Activated T-helper 9 cell treated with anti-CD3 and anti-CD28 coated beads, Interleukin-2, amount 50 U/mL, for 16 hours (primary cell): Measurements from ENCODE around the gene JAZF1.
A peak's percentile ranks its signal among the peaks of the same experiment; 100 is the strongest.

ENCODE experiments used
- DNase-seq: peaks from one replicate; pipeline ENCODE4 v3.0.0-alpha.2; 2020; ENCODE audit warnings: low read depth

JAZF1 gene

DNA sequence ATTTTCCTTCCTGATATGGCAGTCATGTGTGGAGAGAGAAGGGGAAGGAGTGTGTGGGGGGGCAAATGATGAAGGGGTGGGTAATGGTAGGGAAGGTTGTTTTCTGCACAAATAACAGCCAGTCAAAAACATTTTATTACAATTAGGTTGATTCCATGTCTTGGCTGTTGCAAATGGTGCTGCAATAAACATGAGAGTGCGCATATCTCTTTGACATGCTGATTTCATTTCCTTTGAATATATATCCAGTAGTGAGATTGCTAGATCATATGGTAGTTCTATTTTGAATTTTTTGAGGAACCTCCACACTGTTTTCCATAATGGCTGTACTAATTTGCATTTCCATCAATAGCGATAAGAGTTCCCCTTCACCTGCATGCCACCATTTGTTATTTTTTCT is 10.6 kb upstream of the JAZF1 start:
- DNase-seq = no peak

DNA sequence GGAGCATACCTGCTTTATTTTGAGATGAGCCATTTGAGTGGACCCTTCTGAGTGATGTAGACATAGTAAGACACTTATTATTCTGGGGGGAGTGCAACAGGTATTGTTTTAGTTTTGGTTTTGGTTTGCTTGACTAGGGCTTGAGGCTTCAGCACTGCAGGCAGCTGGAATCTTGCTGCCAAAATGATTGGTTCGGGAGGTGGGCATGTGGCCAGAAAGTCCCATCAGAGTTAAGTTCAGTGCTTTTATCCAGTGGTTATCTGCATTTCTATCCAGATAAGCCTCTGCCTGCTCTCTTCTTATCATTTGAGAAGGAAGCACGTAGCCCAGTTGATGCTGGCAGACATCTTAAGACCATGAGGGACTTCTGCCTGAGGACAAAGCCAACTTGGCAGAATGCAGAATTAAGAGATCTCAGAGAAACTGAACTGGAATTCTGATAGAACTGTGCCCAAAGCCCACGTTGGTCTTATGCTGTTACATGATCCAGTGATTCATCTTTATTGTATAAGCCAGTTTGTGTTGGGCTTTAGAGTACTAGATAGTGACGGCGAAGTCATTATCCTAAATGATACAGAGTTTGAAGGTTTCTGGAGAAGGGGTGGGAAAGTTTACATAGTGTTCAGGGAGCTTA is 9.6 kb upstream of the JAZF1 start:
- DNase-seq = no peak

DNA sequence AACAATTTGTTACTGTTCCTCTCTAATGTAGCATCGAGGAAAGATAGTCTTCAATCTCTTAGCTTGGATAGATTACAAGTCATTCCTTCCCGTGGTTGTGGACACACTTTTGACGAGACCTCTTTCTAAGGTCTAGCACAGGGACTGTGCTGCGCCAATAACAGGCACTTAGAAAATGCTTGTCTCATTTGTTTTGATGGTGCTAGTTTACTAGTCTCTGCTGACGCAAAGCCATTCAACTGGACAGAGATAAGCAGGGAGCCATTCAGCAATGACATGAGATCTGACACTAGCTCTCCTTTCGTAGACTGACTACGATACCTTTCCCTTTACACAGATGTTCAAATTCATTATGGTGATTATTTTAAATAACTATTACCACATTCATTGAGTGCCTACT is 6.4 kb upstream of the JAZF1 start:
- no peak for DNase-seq

DNA sequence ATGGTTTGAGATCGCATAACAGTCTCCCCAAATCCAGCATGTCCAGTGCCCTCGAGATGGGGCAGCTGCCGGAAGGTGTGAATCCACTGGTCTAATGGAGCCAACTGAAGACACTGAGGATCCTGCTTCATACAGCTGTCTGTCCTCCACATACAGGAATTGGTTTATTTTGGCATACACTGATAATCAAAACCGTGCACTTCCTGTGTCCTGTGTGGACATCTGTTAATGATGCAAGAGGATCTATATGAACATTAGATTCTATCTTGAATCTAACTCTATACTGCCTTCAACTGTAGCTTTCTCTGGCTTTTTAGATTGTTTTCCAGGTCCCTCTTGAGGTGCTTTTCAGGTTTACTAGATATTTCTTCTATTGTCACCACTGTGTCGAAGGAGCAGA is 3.0 kb upstream of the JAZF1 start:
- no peak for DNase-seq

DNA sequence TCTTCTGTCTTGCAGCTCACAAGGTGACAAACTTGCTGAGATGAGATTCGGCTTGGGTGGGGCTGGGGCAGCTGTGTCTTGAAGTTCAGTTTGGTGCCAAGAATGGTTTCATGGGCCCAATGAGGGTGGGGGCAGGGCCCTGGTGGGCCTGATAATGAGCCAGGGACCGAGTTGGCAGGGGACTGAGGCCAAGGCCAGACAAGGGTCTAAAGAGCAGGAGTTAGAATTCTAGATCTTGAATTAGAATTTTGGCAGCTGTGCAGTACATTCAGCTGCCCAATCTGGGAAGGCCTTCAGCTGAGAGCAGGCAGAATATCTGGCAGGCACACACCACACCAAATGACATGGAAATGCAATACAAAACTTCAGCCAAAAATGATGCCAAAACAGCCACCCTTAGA is 1.5 kb upstream of the JAZF1 start:
- DNase-seq = no peak

DNA sequence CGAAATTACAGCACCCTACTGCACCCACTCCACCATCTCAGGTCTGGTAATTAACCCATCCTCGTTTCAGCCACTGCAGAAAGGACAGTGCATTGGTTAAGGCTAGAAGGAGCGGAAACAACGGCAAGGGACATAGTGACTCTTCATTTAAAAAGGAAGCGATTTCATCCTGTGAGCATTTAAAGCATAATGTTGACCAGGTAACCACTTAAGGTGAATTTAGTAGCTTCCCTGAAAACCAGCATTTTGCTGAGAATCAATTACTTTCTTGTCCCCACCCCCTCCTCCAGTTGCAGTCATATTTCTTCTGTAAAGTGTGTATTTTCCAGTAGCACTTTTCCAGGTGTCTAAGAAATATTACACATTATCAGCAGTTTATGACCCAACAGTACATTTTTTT is 821 bp upstream of the JAZF1 start:
- no peak for DNase-seq

DNA sequence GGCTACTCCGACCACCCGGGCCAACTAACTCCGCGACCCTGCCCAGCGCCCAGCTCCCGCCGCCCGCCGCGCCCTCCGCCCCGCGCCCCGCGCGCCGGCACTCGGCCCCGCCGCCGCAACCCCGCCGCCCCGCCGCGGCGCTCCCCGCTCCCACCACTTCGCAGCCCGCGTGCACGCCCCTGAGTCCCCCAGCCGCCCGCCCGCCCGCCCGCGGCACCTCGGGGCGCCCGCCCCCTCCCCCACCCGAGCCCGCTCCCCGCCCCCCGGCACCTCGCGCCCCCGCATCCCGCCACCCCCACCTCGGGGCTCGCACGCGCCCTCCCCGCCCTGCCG is 598 bp downstream of the JAZF1 start:
- no peak for DNase-seq

DNA sequence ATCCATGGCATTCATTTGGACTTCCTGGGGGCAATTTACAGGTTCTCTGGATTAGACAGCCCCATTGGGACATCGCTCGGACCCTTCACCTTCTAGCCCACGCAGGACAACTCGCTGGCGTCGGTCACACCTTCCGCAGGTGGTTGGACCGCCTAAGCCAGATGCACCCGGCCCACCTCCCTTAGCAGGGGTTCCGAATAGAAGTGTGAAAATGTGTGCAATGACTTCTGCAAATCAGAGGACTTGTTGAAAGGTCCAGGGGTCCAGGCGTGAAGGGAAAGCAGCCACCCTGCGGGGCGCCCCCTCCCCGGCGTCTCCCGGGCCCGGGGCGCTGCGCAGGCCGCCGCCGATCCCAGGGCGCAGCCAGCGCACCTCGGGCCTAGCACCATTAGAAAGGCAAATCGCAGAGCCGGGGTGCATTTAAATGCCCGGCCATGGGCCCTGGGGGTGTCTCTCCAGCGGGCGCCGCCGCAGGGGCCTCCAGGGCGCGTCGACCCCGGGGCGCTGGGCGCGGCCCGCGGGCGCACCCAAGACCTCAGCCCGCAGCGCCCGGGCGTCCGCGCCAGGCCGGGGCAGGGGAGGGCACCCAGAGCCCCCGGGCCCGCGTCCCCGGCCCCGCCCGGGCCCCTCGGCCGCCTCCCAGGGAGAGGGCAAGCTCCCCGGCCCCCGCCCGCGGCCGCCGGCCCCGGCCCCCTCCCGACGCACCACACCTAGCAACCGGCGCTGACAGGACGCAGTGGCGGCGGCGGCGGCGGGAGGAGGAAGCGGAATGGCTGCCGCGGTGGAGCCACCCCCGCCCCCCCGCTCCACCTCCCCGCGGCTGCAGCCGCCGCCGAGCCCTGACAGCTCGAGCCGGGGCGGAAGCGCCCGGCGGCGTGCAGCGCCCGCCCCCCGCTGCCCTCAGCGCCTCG is 1.2 kb downstream of the JAZF1 start:
- DNase-seq = peak; percentile 59

DNA sequence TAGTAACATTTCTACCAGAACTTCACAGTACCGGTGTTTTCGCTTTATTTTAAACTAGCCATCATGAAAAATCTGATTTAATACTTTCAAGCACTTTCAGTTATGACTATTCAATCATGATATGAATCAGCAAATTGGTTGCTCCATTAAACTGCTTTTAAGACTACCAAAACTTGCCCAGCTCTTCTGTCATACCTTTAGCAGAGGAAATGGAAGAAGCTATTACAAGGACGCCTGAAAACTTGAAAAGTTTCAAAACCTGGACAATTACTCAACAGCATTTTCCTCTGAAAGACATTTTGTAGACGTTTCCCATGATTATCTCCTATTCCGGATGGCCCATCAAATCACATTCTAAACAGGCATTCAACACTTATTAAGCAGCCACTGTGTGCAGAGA is 2.0 kb downstream of the JAZF1 start:
- DNase-seq = no peak

DNA sequence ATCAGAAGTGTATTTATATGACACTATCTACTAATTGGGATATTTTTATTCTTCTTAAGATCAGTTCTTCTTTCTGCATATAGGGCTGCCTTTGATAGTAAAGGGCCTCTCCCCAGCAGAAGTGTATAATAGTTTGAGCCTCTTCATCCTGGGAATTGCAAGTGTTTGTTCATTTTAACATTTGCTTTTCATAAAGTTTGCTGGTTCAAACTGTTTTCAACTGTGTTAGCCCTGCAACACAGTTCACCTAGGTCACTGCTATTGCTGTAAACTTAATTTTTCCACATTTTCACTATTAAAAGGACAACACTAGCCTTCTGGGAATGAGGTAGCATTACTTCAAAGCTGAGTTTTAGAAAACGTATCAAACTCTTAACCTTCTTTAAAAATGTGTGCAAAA is 2.8 kb downstream of the JAZF1 start:
- no peak for DNase-seq

DNA sequence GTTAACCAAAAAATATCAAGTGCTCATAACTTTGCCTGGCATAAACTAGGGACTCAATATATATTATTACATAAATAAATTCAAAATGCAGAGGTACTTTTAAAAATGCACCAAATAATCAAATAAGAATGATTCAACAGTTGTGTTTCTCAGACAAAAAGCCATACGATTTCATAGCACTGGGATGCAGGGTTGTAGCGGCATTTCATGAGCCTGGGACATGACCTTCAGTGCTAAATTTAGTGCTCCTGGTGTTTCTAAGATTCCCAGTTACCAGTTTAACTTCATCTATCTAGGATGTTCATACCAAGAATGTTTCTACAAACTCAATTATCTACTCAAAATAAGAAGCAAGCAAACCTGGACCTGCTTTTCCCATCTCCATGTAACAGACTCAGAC is 4.0 kb downstream of the JAZF1 start:
- DNase-seq = no peak

DNA sequence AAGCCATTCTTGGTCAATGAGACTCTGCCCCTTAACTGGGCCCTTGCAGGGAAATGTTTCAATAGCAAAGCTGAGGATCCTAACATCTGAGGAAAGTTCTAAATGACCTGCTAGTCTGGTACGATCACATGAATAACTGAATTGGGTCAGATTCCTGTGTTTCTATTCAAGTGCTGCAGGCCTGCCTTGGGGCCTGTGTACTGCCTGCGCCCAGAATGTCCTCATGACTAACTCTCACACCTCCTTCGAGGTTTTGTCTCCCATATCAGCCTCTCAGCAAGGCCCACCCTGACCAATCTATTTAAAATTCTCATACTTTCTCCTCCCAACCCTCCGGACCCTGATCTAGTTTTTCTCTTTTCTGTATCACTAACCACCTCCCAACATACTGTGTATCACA is 4.4 kb downstream of the JAZF1 start:
- no peak for DNase-seq

DNA sequence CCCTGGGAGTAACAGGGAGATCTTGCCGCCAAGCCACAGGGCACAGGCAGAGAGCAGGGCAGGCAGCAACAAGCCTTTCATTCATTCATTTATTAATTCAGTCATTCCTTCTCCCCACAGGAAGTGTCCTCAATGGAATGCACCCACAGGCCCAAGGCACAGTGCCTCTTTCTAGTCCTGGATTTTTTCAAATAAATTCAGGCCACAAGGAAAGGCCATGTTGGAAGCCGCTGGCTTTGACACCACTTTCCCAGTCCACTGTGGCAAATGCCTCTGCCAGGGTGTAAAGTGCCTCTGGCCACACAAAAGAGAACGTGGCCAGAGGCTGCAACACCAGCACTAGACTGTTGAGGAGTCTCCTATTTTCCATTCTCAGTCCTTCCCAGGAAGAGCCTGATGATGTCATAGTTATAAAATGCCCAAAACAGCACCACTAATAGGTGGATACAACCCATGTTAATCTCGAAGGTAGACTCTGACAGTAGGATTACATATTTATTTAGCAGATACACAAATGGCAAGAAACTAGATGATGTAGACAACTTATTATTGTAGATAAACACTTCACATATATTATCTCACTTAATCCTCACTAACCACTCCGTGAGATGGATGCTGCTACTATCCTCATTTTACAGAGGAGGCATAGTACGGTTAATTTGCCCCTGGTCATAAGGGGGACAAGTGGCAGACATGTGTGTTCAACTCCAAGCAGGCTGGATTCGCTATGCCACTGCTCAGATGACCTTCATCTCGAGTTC is 5.5 kb downstream of the JAZF1 start:
- no peak for DNase-seq

DNA sequence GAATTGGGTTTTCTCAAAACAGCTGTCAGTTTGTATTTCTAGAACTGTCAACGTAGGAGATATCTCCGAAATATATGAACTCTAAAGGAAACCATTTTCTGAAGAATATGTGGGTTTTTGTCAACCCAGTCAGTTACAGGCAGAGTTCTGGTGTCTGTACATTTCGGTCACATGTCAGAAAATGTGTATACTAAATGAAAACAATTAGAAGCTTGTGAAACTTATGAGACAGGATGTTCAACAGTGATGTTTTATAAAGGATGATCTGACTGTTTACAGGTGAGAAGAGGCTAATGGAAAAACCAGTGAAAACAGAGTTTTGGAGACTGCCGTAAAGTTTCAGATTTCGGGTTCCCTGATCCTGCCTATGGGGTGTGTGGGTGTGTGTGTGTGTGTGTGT is 6.2 kb downstream of the JAZF1 start:
- no peak for DNase-seq

DNA sequence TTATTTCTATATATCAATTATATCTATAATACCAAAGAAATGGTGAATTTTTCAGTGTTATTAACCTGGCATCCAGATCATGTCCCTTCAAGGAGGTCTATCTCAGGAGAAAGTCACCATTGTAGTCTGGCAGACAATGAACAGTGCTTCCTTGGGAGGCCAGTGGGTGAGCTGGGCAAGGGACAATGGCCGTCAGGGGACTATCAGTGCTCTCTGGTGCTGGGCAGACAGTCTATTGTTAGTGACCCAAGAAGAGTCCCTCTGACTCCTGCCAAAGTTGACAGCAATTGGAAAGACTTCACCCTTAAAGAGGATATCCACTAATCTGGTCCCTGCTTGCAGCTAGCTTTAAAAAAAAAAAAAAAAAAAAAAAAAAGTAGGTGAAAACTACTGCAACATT is 7.1 kb downstream of the JAZF1 start:
- no peak for DNase-seq

DNA sequence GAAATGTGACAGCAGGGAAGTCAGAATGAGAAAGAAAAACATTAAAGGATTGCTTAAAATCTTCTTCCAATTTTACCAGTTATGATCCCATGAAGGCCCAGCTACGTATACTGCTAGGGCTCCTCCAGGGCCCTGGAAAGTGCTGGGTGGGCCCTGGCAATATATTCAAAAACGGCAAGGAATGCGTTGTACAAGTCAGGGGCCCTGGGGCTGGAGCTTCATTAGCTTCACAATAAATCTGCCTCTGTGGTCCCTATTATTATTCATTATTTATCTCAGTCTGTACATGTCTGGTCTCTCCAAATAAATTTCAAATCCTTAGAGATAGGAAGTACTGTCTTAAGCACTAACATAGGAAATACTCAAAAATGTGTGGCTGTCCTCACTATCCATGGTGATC is 7.6 kb downstream of the JAZF1 start:
- DNase-seq = no peak

DNA sequence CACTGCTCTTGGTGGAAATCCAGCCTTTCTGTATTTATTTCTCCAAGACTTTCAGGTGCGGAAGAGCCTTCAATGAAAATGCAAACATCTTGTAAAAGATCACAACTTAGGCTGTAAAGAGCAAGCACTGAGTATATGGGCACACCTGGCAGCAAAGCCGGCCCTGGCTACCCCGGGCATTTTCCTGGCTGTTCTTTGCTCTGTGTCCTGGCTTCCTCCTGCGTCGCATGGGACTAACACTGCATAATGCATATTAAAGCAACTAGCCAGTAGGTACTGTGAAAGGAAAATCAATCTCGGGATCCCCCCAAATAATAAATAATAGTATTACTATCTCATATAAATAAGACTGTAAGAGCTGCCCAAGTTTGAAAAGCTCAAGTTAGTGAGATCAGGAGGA is 9.9 kb downstream of the JAZF1 start:
- no peak for DNase-seq

DNA sequence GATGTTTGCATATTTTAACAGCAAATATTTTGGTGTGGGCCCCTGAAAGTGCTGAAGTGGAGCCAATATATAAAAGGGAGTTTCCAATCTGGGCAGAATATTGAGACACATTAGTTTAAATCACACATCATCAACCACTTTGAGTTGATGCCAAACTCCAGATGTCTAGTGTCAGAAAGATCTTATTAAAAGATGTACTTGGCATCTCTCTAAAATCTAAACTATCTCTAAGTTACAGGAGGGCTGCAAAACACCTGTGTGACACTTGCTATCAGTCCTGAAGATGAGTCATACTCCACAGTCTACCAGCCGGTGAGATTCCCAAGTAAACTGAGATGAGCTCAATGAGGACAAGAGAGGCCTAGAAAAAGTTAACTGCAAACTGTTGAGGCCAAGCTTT is 11.4 kb downstream of the JAZF1 start:
- no peak for DNase-seq

DNA sequence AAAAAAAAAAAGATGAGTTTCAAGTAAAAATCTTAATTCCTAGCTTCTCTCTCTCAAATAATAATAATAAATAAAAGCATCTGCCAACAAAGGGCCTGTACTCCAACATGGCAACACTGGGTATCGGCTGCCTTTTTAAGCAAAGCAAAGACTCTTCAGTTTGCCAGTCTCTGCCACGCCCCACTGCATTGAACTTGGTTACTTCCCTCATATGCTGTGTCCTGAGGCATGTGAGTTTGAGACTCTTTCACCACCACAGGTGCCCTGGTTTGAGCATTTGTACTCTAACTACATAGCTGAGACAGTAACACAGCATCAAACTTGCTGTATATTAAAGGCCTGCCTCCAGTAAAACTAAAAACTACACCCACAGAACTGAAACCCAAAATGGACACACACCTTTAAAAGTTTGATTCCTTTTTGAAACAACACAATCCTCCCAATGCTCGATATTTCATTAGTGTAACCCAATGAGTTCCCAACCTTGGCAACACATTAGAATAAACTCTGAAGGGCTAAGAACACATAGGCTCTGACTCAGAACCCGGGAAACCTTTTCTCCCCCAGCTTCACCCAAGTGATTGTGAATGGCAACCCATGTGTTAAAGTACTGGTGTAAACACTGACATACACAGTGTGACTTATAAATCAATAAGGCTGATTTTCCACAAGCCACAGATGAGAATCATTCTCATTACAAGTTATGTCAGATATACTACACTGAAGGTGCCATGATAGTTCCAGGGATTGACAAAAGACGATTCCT is 12.0 kb downstream of the JAZF1 start:
- no peak for DNase-seq

DNA sequence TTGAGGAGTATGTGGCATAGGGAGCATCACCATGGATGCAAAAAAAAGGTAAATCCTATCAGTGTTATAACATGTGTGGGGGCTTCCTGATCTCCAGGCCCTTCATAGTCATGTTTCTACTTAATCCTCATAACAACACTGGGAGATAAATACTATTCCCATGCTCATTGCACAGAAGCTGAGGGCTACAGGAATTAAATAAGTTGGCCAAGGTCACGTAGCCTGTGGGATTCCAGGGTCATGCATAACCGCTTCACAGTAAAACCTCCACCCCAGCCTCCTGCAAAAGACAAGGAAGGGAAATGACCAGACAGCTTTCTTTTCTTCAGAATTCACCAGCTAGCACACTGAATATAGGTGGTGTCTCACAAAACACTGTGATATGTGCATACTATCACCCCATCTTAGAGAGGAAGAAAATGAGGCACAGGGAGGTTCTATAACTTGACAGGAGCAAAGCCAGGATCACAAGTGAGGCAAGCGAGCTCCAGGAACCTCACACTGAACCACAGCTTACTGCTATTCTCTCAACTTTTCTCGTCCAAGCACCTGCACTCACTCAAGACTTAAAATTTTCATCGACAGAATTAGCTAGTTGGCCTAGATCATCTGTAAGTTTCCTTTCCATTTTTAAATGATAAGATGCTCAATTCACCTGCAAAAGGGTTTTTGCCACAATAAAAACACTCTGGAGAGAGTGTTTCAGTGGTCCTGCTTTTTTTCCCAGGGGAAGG is 13.4 kb downstream of the JAZF1 start:
- no peak for DNase-seq
